C4-2B (cell line): ENCODE results near the gene ZHX3.
"Not testable (repeated sequence)": the region's sequence is repeated elsewhere in the genome, so short reads cannot be mapped to it uniquely, and the experiment has no call there.

Experiments
- H3K27ac ChIP-seq: fragments of 450-650 bp; 2 replicates; pipeline ENCODE4 v1.5.1; 2017
- ZFX ChIP-seq: fragments of 450-650 bp; IDR thresholded peaks from 2 replicates; pipeline ENCODE4 v1.6.1; 2017
- TF ChIP-seq, protein P1 (sequence below): fragments of 450-650 bp; conservative IDR thresholded peaks from 2 replicates; pipeline ENCODE4 v1.5.1; 2017; ENCODE audit warnings: mild to moderate bottlenecking

The ZHX3 gene

DNA sequence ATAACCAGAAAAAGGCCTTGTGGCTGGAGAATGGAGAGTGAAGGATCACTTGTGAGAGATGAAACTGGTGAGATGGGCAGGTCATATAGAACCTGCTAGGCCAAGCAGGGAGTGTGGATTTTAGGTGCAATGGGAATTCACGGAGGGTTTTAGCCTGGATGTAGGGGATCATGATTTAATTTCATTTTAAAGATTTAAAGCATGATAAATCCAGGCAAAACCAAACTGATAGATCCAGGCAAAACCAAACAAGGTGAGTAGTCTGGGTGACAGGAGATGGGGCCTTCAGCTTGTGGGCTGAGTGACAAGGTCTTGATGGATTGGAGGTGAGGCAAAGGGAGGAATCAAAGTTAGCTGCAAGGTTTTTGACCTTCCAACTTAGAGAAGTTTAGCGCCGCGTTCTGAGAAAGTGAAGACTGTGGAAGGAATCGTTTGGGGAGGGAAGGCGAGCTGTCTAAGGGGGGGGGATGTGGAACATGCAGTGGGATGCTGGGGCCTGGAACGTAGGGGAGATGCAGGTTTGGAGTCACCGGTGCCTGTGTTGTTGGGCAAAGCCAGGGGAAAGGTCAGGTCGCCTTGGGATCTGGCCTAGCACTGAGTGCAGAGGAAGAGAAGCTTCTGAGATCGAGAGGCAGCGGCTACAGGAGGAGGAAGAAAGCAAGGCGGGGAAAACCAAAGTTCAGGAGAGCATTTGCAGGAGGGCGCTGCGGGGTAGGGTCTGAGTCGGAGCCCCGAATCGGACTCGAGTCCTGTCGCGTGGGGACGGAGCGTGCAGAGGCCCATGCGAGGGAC is 181.4 kb downstream of the ZHX3 start:
- peak overlapping the region; percentile 88 for H3K27ac ChIP-seq

DNA sequence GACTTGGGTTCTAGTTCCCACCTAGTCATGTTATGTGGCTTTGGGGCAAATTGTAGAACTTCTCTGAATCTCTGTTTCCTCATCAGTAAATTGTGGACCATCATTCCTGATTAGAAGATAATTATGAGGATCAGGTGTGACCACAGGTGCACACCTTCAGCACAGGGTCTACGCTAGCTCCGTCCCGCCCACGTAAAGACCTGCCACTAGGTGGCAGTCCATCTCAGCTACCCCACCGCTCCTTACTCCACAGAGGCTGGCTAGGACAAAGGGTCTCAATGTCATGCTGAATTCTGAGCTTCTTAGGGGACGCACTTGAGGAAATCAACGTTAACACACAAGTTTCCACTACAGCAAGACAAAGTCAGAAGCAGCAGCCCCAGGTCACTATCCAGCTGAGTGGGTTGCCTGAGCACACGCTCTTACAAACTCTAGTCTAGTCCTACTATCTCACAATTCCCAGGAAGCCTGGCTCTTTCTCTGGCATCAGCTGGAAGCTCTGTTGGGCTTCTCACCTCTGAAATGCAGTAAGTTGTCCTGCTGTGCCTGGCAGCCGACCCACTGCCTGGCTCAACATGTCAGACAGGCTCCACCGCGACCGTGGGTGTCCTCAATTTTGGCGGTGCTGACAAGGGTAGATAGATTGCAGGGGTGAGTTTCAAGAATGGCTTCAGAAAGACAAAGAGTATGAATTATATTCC is 182.2 kb downstream of the ZHX3 start:
- H3K27ac ChIP-seq, result peak overlapping the region; percentile 5; the same call in 1 of the 2 replicates
- TF ChIP-seq ZFX, result no peak
- TF ChIP-seq, protein P1, sequence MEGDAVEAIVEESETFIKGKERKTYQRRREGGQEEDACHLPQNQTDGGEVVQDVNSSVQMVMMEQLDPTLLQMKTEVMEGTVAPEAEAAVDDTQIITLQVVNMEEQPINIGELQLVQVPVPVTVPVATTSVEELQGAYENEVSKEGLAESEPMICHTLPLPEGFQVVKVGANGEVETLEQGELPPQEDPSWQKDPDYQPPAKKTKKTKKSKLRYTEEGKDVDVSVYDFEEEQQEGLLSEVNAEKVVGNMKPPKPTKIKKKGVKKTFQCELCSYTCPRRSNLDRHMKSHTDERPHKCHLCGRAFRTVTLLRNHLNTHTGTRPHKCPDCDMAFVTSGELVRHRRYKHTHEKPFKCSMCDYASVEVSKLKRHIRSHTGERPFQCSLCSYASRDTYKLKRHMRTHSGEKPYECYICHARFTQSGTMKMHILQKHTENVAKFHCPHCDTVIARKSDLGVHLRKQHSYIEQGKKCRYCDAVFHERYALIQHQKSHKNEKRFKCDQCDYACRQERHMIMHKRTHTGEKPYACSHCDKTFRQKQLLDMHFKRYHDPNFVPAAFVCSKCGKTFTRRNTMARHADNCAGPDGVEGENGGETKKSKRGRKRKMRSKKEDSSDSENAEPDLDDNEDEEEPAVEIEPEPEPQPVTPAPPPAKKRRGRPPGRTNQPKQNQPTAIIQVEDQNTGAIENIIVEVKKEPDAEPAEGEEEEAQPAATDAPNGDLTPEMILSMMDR, result peak; percentile 91

More for the DNA sequence above, 181.4 kb downstream of the ZHX3 start:
- TF ChIP-seq, protein P1, result no peak

GRCh38 chr20:41134362-41135186 is 183.0 kb downstream of the ZHX3 start:
- no peak for TF ChIP-seq ZFX
- TF ChIP-seq, protein P1, result no peak
- H3K27ac ChIP-seq, result peak overlapping the region; percentile 5

DNA sequence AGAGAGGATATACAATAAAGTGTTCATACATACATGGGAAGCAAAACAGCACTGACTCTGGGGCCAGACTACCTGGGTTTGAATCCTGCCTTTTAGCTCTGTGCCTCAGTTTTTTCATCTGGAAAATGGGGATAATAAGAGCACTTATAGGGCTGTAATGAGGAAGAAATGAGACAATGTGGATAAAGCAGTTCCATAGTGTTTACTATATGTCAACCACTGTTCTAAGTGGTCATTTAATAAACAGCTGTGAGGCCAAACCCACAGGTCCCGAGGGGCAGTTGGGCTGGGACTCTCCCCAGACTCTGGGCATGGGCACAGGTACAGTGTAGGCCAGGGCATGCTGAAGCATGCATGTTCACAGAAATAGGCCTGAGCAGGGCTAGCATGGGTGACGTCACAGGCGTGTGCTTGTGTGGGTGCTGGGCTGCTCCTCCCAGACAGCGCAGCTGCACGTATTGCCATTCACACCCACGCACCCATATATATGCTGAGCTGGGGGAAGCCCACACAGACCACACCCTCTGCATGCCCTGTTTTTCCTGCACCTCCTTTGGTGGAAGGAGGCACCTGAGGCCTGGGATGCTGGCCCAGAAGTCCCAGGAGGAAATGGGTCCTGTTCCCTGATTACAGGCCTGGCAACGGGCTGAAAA is 183.7 kb downstream of the ZHX3 start:
- TF ChIP-seq, protein P1, result no peak
- TF ChIP-seq ZFX, result no peak
- peak overlapping the region; percentile 5; the same call in 1 of the 2 replicates for H3K27ac ChIP-seq

DNA sequence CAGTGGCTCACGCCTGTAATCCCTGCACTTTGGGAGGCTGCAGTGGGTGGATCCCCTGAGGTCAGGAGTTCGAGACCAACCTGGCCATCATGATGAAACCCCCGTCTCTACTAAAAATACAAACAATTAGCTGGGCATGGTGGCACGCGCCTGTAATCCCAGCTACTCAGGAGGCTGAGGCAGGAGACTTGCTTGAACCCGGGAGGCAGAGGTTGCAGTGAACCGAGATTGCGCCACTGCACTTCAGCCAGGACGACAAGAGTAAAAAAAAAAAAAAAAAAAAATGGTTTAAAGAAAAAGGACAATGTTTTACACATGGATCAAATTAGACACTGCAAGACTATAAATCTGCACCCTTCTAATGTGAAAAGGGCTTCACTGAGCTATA is 185.1 kb downstream of the ZHX3 start:
- not testable (repeated sequence) for H3K27ac ChIP-seq

- no peak for TF ChIP-seq ZFX
- TF ChIP-seq, protein P1, result no peak
- H3K27ac ChIP-seq, result no peak overlapping the region
Measured at GRCh38 chr20:41131594-41132387, 185.7 kb downstream of the ZHX3 start.
